ENCODE data around the gene EDN1. TPM values are rescaled to one million over a fixed set of nuclear protein-coding genes. Genes with fewer than 3 reads are reported as not detected.

The EDN1 gene
- polyA plus RNA-seq, 3 donors: 0.11 to 0.71 TPM; not detected in 1

GRCh38 chr6:12276930-12277315 is 13.2 kb upstream of the EDN1 start:
- Histone ChIP-seq H3K4me2 (replicated peaks; ENCODE audit: extremely low read depth, low read length, poor library complexity, severe bottlenecking) (no peak overlapping the region), H3K27ac (ENCODE audit: low read depth in 1 of 2, low read length in 2 of 2) (no peak overlapping the region), H3K9me3 (replicated peaks in 1 of 2; ENCODE audit: control insufficient read depth in 1 of 2, insufficient read depth in 1 of 2, low read length in 2 of 2) (peaks cover 0 to 4% of the 10 kb centered on the region in 2 donors), H3K9ac (ENCODE audit: insufficient read depth, low read length, poor library complexity, severe bottlenecking) (no peak overlapping the region), H3K4me3 (replicated peaks in 1 of 3; ENCODE audit: low read depth in 2 of 3, low read length in 3 of 3) (no peak overlapping the region), H3K27me3 (ENCODE audit: control insufficient read depth in 2 of 2, insufficient read depth in 2 of 2, low read length in 2 of 2) (no peaks in the 10 kb centered on the region), H2AFZ (ENCODE audit: insufficient read depth, low read depth, low read length, poor library complexity, severe bottlenecking) (no peak overlapping the region), H3K36me3 (replicated peaks in 1 of 2; ENCODE audit: control insufficient read depth in 1 of 2, insufficient read depth in 2 of 2, low read length in 2 of 2) (no peaks in the 10 kb centered on the region), H3K79me2 (ENCODE audit: insufficient read depth, low read length) (no peaks in the 10 kb centered on the region), H4K20me1 (ENCODE audit: insufficient read depth, low read length) (no peaks in the 10 kb centered on the region), H3K4me1 (ENCODE audit: control insufficient read depth in 1 of 2, insufficient read depth in 2 of 2, low read length in 2 of 2) (peaks cover 21 to 23% of the 10 kb centered on the region in 2 donors)
- DNase-seq: no peak
- Mint-ChIP-seq H3K9me3 (peaks cover 0 to 8% (median 3%) of the 10 kb centered on the region in 7 donors), H3K27me3 (ENCODE audit: low read depth in 3 of 3) (peaks cover 0 to 2% (median 0%) of the 10 kb centered on the region in 3 donors), H3K27ac (peak overlapping the region in 2 of 7 donors; percentile 5 to 7), H3K36me3 (peaks cover 0 to 2% of the 10 kb centered on the region in 2 donors), H3K4me3 (no peak overlapping the region), H3K4me1 (peaks cover 39% of the 10 kb centered on the region)
- TF ChIP-seq, protein P1, sequence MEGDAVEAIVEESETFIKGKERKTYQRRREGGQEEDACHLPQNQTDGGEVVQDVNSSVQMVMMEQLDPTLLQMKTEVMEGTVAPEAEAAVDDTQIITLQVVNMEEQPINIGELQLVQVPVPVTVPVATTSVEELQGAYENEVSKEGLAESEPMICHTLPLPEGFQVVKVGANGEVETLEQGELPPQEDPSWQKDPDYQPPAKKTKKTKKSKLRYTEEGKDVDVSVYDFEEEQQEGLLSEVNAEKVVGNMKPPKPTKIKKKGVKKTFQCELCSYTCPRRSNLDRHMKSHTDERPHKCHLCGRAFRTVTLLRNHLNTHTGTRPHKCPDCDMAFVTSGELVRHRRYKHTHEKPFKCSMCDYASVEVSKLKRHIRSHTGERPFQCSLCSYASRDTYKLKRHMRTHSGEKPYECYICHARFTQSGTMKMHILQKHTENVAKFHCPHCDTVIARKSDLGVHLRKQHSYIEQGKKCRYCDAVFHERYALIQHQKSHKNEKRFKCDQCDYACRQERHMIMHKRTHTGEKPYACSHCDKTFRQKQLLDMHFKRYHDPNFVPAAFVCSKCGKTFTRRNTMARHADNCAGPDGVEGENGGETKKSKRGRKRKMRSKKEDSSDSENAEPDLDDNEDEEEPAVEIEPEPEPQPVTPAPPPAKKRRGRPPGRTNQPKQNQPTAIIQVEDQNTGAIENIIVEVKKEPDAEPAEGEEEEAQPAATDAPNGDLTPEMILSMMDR (IDR thresholded peaks at IDR 0.05): no peak
- intact Hi-C loops (cut with micrococcal nuclease): no loop called here
- 67% methylated on average over 1 of the region's 1 CpG for WGBS (ENCODE audit: insufficient coverage)

DNA sequence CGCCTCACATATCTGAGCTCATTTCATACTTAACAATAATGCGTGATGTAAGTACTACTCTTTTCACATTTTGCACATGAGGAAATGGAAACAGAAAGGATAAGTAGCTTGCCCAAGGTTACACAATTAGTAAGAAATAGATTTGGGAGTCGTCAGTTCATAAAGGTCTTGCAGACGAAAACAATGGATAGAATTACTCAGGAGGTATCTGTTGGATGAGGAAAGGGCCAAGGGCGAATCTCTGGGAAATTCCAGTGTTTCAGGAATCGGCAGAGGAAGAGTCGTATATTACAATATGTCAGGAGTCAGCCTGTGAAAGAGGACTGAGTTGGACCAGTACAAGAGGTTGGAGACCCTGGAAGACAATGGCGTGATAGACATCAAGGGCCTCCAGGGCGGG is 12.8 kb upstream of the EDN1 start:
- peak overlapping the region in 1 of 2 donors; percentile 63 for H3K4me3 Mint-ChIP-seq
- H3K27me3 Mint-ChIP-seq (ENCODE audit: low read depth in 3 of 3): peaks cover 0 to 2% (median 0%) of the 10 kb centered on the region in 3 donors
- no peak overlapping the region for H3K9ac ChIP-seq (ENCODE audit: insufficient read depth, low read length, poor library complexity, severe bottlenecking)
- peaks cover 41% of the 10 kb centered on the region for H3K4me1 Mint-ChIP-seq
- H3K9me3 Mint-ChIP-seq: peaks cover 0 to 5% (median 0%) of the 10 kb centered on the region in 7 donors
- no peak overlapping the region for H3K4me3 ChIP-seq (replicated peaks in 1 of 3; ENCODE audit: low read depth in 2 of 3, low read length in 3 of 3)
- H3K27ac ChIP-seq (ENCODE audit: low read depth in 1 of 2, low read length in 2 of 2): no peak overlapping the region
- TF ChIP-seq, protein P1 (IDR thresholded peaks at IDR 0.05): no peak
- peak overlapping the region in 4 of 7 donors; percentile 5 to 48 (median 21) for H3K27ac Mint-ChIP-seq
- peak in 2 of 3 donors; percentile 25 to 56 for DNase-seq
- intact Hi-C loops (cut with micrococcal nuclease): no loop called here
- peaks cover 0 to 2% of the 10 kb centered on the region in 2 donors for H3K36me3 Mint-ChIP-seq
- H4K20me1 ChIP-seq (ENCODE audit: insufficient read depth, low read length): no peaks in the 10 kb centered on the region
- H2AFZ ChIP-seq (ENCODE audit: insufficient read depth, low read depth, low read length, poor library complexity, severe bottlenecking): no peak overlapping the region
- no peaks in the 10 kb centered on the region for H3K36me3 ChIP-seq (replicated peaks in 1 of 2; ENCODE audit: control insufficient read depth in 1 of 2, insufficient read depth in 2 of 2, low read length in 2 of 2)
- peaks cover 24% of the 10 kb centered on the region in 2 donors for H3K4me1 ChIP-seq (ENCODE audit: control insufficient read depth in 1 of 2, insufficient read depth in 2 of 2, low read length in 2 of 2)
- WGBS (ENCODE audit: insufficient coverage): 72% methylated on average over 7 of the region's 9 CpGs
- no peak overlapping the region for H3K4me2 ChIP-seq (replicated peaks; ENCODE audit: extremely low read depth, low read length, poor library complexity, severe bottlenecking)
- H3K9me3 ChIP-seq (replicated peaks in 1 of 2; ENCODE audit: control insufficient read depth in 1 of 2, insufficient read depth in 1 of 2, low read length in 2 of 2): peaks cover 0 to 2% of the 10 kb centered on the region in 2 donors
- H3K79me2 ChIP-seq (ENCODE audit: insufficient read depth, low read length): no peaks in the 10 kb centered on the region
- H3K27me3 ChIP-seq (ENCODE audit: control insufficient read depth in 2 of 2, insufficient read depth in 2 of 2, low read length in 2 of 2): no peaks in the 10 kb centered on the region

All from CD14-positive monocyte (primary cell).